Stimulated activated CD8-positive, alpha-beta memory T cell treated with anti-CD3 and anti-CD28 coated beads, Interleukin-7, amount 100 ng/mL, for 24 hours (primary cell): ENCODE results near the gene RRP7A.
"Not testable (repeated sequence)": the region's sequence is repeated elsewhere in the genome, so short reads cannot be mapped to it uniquely, and the experiment has no call there.

Source experiments
- DNase-seq: peaks from one replicate; pipeline ENCODE4 v3.0.0-alpha.2; 2020; ENCODE audit warnings: low read depth

The RRP7A gene

DNA sequence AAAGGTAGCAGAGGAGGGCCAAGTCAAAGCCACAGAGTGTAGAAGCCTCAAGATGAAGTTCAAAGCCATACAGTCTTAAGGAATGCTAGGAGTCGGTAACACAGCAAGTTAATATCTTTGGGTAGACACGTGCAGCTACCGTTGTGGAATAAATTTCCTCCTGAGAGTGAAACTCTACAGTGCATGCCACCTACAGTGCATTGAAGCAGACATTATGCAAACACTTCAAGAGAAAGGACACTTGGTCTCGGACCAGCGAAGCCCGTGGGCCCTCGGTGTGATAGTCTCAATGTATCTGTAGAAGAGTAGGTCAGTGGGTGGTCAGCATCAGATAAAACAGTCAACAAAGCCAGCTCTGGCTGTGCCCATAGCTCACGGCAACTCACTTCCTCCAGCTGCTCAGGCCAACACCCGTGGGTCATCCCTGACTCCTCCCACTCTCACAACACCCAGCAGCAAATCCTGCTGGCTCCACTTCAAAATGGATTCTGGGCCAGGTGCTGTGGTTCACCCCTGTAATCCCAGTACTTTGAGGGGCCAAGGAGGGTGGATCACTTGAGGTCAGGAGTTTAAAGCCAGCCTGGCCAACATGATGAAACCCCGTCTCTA is 24.0 kb downstream of the RRP7A start:
- DNase-seq = not testable (repeated sequence)

DNA sequence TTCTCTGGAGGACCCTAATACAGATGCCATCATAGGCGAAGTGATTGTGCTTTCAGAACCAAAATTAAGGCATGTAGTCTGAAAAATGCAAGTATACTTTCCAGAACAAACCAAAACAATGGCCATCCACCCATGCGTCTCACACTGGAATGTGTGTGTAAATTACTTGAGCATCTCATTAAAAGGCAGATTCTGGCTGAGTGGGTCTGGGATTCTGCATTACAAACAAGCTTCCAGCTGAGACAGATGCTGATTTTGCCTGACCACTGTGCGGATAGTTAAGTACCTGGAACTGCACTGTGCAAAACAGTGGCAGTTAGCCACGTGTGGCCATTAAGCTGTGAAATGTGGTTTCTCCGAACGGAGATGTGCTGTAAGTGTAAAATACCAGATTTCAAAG is 26.2 kb downstream of the RRP7A start:
- no peak for DNase-seq

DNA sequence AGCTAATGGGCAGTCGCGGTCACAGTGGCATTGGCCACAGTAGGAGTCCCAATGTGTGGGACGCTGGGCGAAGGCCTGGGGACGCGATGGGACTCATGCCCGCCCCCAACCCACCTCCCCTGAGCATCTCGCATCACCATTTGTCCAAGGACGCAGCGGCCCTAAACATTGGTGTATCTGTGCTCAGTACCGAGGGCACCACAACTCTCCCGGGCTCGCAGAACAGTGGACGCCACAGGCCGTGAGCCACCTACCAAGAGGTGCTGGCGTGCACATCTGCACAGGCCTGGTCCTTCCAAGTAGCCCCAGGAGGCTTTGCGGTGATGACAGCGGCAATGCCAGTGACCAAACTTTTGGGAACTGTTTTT is 27.3 kb downstream of the RRP7A start:
- no peak for DNase-seq

DNA sequence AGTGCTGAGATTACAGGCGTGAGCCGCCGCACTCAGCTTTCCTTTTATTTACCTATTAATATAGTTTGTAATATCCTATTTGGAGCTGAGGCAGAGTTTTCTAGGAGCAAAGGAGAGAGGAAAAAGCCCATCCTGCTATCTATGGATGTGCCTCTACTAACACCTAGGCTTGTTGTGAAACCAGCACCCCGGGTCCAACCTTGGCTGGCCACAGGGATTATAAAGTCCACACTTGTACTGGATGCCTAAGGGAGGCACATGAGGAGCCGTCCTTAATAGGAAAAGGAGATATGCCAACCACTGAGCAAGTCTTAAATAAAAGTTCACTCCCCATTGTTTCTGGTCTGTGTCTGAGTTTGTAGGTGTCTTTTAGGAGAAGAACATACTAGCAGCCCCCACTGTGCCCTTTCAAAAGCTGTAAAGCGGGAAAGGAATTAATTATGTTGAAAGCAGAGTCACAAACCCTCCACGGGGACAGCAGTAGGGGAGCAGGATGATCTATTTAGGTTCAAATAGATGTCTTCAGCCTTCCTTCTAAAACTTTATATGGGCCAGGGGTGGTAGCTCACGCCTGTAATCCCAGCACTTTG is 29.3 kb downstream of the RRP7A start:
- DNase-seq = no peak

DNA sequence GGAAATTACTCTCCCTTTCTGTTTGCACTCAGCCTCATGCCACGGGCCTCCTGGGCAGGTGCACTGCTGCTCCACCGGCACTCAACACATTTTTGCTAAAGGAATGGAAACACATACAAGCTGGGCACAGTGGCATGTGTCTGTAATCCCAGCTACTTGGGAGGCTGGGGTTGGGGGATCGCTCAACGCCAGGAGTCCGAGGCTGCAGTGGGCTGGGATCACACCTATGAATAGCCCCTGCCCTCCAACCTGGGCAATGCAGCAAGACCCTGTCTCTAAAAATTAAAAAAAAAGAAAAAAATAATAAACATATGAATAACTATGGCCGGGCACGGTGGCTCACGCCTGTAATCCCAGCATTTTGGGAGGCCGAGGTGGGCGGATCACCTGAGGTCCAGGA is 30.6 kb downstream of the RRP7A start:
- DNase-seq = no peak

DNA sequence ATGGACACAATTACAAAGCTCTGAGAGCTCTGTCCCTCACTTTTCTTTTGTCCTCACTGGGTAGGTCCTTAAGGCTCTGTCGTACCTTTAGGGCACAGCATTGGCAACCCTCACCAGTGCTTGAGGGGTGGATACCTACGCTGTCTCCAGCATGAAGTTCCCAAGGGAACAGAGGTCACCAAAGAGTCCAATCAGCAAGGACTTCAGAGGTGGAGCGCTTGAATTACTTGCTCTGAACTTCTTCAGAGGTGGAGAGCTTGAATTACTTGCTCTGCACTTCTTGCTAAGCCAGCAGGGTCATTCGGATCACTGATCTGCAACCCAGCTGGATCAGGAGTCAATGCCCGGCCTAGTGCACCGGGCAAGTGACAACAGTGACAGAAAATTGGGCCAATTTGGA is 35.1 kb downstream of the RRP7A start:
- DNase-seq = no peak

DNA sequence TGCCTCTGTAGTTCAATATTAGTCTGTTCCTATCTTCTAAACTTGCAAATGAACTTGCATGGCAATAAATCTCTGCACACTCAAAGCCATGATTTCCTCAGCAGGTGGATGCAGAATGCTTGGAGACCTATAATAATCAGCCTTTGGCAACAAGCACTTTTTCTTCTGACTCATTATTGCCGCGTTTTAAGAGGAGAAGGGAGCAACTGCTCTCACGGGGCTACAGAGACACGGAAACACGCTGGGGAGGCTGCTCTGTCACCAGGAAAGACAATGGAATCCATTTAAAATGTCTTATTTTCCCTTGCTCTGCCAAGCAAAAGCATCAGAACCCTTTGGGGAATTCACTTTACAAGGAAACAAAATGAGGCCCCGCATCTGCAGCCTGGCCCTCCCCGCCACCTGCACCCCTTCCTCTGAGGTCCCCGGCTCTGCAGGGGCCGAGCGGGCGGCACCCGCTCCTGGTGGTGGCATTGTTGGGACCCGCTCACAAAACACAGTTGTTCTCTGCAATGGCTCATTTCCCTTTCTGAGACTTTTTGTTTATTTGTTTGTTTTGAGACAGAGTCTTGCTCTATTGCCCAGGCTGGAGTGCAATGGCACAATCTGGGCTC is 35.9 kb downstream of the RRP7A start:
- not testable (repeated sequence) for DNase-seq

DNA sequence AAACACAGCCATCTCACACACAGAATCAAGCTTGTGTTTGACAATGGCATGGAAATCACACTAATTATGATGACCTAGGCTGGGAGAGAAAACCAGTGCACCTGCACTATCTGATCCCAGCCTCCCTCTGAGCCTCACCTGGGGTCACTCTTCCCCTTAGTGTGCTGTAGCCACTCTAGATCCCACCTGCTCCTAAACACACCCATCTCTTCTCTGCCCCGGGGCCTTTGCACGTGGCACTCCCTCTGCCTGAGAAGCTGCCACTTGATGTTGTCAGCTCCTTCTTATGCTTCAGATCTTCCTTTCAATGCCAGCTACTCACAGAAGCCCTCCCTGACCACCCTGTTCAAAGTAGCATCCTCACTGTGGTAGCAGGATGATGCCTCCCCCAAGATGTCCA is 44.5 kb downstream of the RRP7A start:
- DNase-seq = no peak

DNA sequence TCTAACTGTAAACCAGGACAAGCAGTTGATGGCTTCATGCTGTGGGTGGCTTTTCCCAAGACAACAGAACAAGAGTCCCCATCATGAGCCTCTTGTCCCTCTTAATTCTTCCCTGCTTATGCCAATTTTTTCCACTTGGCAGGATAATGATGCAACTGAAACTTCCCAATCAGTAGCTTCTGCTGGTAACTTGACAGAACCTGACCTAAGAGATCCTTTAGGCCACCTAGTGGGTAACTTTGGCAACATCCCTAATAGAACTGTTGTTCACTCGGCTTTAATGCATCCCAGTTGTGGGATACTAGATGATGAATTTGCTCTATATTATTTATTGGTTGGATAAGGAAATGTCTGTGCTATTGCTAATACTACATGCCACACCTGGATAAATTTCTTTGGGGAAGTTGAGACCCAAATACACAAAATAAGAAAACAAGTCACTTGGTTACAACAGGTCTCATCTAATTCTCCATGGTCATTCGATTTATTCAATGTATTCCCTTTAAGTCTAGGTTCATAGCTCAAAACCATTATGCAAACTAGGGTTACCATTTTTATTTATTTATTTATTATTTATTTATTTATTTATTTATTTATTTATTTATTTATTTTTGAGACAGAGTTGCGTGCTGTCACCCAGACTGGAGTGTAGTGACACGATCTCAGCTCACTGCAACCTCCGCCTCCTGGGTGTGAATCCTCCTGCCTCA is 46.0 kb downstream of the RRP7A start:
- DNase-seq = no peak

DNA sequence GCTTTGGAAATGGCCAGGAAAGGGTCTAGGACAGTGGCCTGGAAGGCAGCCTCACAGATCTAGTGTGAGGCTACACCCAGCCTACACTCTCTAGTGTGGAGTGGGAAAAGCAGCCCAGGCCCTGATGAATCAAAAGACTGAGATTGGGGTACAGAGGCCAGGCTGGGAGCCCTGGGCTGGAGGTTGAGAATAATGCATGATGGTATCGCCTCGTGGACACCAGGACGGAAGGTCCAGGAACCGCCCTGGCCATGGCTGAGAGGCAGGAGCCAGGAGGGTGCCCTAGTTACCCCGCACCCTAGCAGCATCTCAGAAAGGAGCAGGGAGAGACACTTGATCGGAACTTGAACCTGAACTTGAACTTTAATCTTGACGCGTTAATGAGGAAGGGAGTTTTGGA is 46.9 kb downstream of the RRP7A start:
- no peak for DNase-seq

DNA sequence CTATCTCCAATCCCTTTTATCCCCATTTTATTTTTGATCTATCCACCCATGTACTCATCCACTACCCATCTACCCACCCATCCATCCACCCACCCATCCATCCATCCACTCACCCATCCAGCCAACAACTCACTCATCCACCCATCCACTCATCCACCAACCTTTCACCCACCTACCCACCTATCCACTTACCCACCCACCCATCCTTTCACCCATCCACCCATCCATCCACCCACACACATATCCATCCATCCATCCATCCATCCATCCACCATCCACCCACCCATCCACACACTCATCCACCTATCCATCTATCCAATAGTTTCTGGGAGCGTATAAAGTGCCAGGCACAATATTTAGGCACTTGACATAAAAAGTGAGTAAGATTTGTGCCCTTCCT is 48.2 kb downstream of the RRP7A start:
- DNase-seq = no peak

DNA sequence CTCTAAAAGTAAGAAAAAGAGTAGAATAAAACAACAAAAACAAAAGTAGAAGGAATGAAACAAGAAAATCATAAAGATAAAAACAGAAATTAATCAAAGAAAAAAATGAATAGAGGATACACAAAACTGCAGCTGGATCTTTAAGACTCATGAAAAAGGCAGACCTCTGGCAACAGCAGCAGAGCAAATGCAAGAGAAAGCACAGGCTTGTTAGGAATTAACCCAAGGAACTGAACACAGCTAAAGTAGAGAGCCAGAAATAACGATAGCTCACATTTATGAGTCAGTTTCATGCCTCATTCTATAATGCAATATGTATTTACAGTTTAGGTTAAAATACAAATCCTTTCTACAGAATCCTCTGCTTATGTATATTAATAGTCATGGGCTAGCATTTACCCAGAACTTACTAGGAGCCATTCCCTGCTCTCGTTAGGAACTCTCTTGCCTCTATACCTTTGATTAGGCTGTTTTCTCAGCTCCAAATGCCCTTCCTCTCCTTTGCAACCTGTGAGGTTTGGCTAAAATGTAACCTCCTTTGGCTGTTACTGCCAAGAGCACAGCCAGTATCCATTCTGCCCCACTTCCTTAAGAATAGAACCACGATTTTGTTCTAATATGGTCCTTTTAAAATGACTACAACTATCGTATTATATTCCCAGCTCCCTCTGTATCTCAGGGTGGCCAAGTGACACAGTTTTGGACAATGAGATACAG is 49.1 kb downstream of the RRP7A start:
- DNase-seq = no peak

DNA sequence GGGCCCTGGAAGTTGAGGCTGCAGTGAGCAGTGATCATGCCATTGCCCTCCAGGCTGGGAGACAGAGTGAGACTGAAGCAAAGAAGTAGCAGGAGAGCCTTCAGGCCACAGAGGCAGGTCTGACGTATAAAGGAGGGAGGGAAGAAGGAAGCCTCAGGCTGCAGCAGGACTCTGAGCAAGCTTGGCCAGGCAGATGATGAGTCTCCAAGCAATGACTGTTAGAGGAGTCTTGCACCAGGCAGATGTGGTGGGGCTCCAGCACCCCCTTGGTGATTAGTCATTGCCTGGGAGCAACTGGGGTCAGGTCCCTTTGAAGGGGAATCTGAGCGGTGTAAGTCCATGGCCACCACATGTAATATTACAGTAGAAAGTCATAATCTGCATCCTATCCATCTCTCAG is 50.8 kb downstream of the RRP7A start:
- no peak for DNase-seq

DNA sequence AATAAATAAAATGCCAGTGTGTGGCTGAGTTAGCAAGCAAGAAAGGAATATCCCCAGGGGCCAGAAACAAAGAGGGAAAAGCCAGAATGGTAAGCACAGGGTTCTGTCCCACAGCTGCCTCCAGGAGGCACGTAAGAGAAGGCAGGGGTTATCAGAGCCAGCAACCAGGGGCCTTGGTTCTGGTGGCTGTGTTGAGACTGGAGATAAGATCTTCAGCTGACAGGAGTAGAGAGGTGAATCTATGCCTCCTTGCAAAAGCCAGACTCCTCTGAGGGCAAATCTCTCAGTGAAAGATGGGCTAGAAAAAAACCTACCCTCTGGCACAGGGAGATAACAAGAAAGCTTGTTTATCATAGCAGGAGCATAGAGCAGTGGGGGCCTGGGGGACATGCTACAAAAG is 57.6 kb downstream of the RRP7A start:
- DNase-seq = no peak

DNA sequence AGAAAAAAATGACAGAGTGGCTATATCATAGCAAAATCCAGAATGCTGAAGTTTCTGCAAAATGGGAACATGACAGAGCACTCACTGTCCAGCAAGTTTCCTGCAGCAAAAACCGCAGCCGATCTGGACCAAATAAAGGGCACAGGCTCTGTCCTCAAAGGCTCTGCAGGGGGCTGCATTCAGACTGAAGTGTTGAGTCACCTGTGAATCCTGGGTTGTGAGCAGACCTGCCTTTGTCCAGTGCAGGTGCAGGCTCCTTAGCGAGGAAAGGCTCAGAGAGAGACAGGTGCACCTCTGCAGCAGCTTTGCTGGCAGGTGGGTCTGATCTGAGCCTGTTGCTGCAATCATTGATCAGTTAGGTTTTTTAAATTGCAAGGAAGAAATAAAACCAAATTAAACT is 58.1 kb downstream of the RRP7A start:
- no peak for DNase-seq
